Hepatocyte (in vitro differentiated cells): ENCODE data around the gene GPR152.

Experiments
- EZH2 ChIP-seq: fragments of 200-600 bp; sonication (generic); IDR thresholded peaks from 2 replicates; pipeline ENCODE4 v1.6.1; 2016; ENCODE audit warnings: antibody characterized with exemption, mild to moderate bottlenecking, borderline replicate concordance
- EZH2phosphoT487 ChIP-seq: fragments of 200-600 bp; sonication (generic); IDR thresholded peaks from one replicate; pipeline ENCODE4 v1.6.1; 2018; ENCODE audit warnings: antibody characterized with exemption, mild to moderate bottlenecking, low read depth, moderate library complexity; ENCODE audit not compliant: unreplicated experiment, severe bottlenecking
- TF ChIP-seq, protein P1 (sequence below): fragments of 200-600 bp; sonication (generic); IDR thresholded peaks from 2 replicates; pipeline ENCODE4 v1.5.1; 2016; ENCODE audit warnings: antibody characterized with exemption, mild to moderate bottlenecking; ENCODE audit not compliant: poor library complexity

DNA sequence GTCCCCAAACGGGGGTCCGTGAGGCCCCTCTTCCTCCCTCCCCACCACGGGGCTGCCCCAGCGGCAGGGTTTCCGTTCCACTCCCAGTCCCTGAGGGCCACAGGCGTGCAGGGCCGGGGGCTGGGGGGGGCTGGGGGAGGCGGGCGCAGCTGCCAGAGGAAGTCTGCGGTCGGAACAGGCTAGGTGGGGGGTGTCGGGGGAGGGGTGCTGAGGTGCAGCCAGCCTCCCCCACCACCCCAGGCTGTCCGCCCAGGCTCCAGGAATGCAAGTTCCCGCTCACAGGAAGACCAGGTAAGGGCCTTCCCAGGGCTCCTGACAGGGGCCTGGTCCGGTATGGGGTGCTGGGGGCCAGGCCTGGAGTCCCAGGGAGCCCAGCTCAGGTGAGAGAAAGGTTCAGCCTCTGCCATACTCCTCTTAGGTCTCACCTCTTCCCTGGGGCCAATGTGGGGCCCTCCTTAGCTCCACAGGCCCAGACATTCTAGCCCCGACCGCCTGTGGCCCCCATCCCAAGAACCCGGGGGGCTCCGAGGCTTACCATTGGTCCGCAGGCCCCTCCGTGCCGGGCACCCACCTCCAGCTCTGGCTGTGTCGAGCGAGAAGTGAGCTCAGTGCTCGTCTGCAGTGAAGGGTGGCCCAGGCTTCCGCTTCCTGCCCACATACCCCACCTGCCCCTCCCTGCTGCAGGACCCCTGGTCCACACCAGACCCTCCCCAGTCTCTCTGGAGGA lies 15.3 kb downstream of the GPR152 start, which contains the start of gene PTPRCAP:
- TF ChIP-seq, protein P1, sequence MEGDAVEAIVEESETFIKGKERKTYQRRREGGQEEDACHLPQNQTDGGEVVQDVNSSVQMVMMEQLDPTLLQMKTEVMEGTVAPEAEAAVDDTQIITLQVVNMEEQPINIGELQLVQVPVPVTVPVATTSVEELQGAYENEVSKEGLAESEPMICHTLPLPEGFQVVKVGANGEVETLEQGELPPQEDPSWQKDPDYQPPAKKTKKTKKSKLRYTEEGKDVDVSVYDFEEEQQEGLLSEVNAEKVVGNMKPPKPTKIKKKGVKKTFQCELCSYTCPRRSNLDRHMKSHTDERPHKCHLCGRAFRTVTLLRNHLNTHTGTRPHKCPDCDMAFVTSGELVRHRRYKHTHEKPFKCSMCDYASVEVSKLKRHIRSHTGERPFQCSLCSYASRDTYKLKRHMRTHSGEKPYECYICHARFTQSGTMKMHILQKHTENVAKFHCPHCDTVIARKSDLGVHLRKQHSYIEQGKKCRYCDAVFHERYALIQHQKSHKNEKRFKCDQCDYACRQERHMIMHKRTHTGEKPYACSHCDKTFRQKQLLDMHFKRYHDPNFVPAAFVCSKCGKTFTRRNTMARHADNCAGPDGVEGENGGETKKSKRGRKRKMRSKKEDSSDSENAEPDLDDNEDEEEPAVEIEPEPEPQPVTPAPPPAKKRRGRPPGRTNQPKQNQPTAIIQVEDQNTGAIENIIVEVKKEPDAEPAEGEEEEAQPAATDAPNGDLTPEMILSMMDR = no peak
- no peak for TF ChIP-seq EZH2phosphoT487
- no peak for TF ChIP-seq EZH2
